Hepatic stellate cell (primary cell): ENCODE data around the gene ANO2.

Source experiments
- DNase-seq: peaks from one replicate; pipeline ENCODE4 v3.0.0; 2011; ENCODE audit warnings: low spot score

Gene ANO2

GRCh38 chr12:5964913-5965900 lies 20.1 kb upstream of the ANO2 start:
- DNase-seq: no peak

DNA sequence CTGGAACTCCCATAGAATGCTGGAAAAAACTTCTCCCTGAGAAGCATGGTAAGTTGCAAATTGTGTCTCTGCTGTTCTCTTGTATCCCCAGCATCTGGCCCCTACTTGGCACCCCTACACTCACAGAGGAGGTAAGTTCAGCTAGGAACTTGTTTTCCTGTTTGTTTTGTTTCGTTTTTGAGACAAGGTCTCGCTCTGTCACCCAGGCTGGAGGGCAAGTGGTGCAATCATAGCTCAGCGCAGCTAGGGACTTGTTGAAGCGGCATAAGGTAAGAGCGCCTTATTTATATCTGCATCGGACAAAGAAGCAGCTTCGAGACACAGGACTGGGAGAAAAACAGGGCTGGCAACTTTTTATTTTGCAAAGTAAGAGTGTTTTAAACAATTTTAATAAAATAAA lies 18.5 kb upstream of the ANO2 start:
- no peak for DNase-seq

DNA sequence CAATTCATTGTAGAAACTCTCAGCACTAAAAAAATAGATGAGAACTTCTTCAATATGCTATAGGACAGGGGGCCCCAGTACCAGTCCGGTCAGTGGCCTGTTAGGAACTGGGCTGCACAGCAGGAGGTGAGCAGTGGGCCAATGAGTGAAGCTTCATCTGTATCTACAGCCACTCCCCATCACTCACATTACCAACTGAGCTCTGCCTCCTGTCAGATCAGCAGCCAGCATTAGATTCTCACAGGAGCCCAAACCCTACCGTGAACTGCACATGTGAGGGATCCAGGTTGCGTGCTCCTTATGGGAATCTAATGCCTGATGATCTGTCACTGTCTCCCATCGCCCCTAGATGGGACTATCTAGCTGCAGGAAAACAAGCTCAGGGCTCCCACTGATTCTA lies 15.7 kb upstream of the ANO2 start:
- no peak for DNase-seq

GRCh38 chr12:5956987-5957386 lies 11.9 kb upstream of the ANO2 start:
- DNase-seq: no peak

DNA sequence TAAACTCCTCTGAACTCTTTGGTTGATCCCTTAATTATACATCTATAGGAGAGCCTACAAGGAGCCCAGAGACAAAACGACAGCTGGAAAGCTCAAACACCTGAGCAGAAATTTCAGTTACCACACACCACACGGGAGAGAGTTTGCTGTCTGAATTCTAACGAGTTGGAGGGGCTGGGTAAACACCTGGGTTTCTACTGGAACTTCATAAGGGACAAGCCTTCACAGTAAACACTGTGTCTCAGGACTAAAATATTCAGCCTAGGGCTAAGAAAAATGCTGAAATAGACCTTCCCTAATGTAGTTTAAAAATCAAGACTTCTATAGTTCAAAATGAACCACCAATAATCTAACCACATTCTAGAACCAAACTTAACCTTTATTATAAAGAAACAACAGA lies 9.6 kb upstream of the ANO2 start:
- no peak for DNase-seq

- DNase-seq: no peak
Observed at GRCh38 chr12:5953835-5954586, 9.0 kb upstream of the ANO2 start.

DNA sequence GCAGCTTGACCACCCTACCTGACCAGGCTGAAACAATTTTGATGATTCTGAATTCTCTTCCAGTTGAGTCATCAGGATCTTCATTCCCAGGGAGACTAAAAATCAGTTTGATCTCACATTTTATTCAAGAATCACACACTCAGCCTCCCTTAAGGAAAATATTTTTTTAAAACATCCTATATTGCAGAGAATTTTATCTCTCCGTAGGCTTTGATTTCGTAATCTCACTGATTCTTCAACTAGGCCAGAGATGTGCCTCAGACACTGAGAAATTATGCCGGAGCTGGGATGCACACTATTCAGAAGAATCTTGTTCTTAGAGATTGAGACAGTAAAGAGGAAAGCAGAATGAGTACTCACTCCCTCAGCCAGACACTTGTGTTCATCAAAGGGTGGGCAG lies 7.0 kb upstream of the ANO2 start:
- no peak for DNase-seq

DNA sequence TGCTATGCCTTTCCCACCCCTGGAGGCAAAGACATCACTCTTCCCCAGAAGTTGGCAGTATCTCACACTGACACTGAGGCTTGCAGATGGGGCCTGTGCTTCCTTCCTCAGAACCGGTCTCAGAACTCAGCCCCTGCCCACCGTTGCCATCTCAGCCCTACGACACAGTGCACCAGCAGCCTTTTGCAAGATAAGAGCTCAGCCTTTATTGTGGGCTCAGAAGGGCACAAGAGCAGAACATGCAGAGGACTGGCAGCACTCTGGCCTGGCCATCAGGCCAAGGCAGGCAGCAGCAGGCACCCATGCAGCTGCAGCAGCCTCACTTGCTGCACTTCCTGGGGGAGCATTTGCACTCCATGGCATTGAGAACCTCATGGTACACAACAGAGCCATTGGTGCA lies 3.6 kb upstream of the ANO2 start:
- no peak for DNase-seq

DNA sequence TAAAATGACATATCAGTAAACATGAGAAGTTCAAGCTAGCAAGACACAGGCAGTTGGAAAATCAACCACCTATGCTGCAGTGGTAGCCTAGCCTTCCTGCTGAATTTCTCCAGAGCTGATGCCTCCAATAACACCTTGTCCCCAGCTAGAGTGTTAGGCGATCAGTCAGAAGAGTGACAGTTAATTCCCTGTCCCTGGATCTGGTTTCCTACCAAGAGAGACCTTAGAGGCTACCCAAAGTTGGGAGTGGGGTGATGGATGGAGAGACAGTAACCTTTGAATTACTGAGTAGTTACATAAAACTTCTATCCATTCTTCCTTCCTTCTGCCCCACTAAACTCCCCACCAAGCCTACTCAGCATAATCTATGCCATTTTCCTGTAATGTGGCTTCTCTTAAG lies 1.9 kb upstream of the ANO2 start:
- DNase-seq: no peak

GRCh38 chr12:5946388-5946787 lies 1.3 kb upstream of the ANO2 start:
- no peak for DNase-seq

GRCh38 chr12:5944688-5945070 lies 380 bp downstream of the ANO2 start:
- no peak for DNase-seq

DNA sequence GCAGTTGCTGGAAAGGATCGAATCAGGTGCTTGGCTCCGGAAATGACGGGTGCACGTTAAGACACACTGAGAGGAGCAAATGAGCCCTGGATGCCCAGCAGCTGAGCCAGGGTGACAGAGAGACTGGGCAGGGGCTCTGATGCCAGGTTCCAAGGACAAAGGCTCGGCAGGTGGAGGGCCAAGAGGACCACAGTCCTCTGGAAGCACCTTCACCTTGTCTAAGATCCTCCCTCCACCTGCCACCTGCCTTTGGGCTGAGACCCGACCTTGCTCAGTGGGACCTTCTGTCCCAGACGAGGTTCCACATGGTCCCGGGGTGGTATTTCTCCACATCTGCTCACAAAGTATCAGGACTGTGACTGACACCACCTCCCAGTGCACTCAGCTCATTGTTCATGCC lies 1.0 kb downstream of the ANO2 start:
- DNase-seq: no peak

DNA sequence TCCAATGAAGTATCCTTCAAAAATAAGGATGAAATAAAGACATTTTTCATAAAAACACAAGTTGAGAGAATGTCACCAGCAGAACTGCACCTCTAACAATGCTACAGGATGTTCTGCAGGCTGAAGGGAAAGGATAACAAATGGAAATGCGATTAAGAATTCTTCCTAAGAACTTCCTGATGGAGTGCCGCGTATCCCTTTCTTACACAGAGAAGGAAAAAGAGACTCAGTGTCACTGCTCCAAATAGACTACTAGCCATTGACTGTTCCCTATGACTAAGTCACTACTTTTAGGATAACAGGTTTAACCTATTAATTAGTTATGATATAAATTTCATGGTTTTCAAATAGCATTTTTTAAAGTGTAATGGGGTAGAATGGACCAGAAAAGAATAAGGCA lies 3.2 kb downstream of the ANO2 start:
- no peak for DNase-seq

- DNase-seq: no peak
Observed at GRCh38 chr12:5927732-5928516, 17.1 kb downstream of the ANO2 start.

DNA sequence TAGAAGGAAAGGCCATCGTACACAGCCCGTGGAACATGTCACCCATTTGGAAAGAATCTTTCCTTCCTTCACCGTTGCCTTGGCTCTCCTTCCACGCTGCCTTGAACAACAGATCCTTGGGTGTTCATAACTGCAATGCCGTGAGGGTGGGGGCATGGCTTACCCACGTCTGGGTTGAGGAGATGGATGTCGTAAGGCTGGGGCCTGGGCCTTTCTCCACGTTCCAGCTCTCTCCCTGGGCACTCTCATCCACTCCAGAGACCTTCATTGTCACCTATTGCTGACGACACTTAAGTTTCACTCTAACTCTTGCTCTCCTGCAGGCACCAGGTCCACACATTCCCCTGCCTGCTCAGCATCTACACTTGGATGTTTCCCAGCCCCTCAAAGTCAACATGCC lies 19.4 kb downstream of the ANO2 start:
- no peak for DNase-seq

DNA sequence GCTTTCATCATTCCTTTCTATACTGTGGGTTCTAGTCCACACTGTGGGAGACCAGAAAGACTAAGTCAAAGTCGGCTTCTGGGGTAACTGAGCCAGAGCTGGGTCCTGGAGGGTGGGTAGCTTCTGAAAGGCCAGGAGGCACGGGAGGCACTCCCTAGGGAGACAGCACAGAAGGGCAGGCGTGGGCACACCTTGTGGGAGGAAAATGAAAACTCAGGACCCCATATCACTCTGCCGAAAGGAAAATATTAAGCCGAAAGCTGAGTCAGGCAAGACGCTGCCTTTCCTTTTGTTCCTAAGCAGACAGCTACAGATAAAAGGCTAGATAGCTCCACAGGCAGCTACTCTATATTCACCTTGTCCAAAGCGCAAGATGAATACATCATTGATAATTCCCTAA lies 20.7 kb downstream of the ANO2 start:
- DNase-seq: no peak

GRCh38 chr12:5923751-5924150 lies 21.3 kb downstream of the ANO2 start:
- DNase-seq: no peak

DNA sequence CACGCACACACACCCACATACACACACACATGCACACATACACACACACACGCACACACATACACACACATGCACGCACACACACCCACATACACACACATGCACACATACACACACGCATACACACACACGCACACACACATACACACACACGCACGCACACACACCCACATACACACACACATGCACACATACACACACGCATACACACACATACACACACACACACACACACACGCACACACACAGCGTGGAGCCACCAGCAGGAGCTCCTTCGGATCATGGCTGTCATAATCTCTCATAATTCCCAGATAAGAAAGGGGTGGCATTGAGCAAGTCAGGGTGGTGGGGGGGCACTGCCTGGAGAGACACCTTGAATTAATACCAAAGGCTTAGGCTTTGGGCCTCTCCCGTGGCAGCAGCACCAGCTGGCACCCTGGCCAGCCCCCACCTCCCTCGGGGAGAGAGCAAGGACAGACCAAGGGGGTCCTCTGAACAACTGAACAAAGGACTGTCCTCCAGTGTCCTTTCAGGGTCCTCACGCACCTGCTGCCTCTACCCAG lies 21.9 kb downstream of the ANO2 start:
- no peak for DNase-seq

DNA sequence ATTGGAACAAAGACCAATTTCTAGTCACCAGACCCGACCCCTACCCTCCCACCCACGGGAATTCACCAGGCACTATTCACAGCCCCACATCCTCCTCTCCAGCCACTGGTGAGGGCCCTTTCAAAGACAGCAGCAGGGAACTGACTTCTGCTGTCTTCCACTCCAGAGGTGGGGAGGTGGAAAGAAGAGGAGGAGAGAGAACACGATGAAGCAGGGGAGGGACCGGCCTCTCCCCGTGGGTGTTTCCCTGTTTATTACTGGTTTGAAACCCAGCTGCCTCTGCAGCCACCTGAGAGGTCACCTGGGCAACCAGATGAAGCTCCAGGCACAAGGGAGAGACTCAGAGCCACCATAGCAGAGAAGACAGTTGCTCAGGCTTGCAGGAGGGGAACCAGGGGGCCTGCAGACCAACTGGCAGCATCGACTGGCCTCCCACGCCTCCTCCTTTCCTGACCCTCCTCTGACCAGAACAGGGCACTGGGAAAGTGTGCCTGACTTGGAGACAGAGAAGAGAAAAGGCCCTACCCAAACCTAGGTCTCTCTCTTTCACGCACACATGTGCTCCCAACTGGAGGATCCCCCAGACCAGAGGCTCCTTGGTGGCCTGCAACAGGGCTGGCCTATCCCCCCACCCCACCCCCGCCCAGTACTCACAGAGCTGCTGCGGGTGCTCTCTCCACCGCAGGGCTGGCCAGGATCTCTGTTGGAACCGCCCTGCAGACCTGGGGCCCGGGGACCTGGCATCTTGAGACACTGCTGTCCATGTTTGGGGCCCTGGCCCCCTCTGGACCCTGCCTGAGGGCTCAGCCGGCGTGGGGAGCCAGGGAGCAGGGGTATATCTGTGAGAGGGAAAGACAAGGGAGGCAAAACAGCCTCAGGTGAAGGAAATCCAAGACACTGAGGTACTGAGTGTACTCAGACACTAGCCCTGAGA lies 22.8 kb downstream of the ANO2 start:
- DNase-seq: no peak

- no peak for DNase-seq
Observed at GRCh38 chr12:5921027-5921909, 23.8 kb downstream of the ANO2 start.
